ENCODE measurements around the gene LSMEM2. TPM values are rescaled to one million over a fixed set of nuclear protein-coding genes. Genes with fewer than 3 reads are reported as not detected.

The LSMEM2 gene
- polyA plus RNA-seq, 2 of the 4 experiments (the other 2 are of a cell fraction): 0.09 TPM; not detected in 1

- Histone ChIP-seq H3K27ac (peak overlapping the region in 1 of 2 experiments; percentile 30; a peak in 1 of 6 replicates), H3K4me3 (no peak overlapping the region), H3K4me2 (no peak overlapping the region), H3K4me1 (peaks cover 56% of the 10 kb centered on the region), H3K9me3 (no peaks in the 10 kb centered on the region)
- DNase-seq (ENCODE audit: low read depth in 1 of 2, low spot score in 1 of 2) (no peak), ATAC-seq (no peak), FAIRE-seq (no peak)
- TF ChIP-seq CHD2 (IDR thresholded peaks at IDR 0.05; ENCODE audit: low read length, partially characterized antibody): no peak
- no peak for TF ChIP-seq FOSL2 (IDR thresholded peaks at IDR 0.05)
- TF ChIP-seq FOSL2 (CRISPR knock-in tag; IDR thresholded peaks at IDR 0.05): no peak
- TF ChIP-seq EP300 (IDR thresholded peaks at IDR 0.05): no peak
- TF ChIP-seq CHD4 (IDR thresholded peaks at IDR 0.05; ENCODE audit: borderline replicate concordance): no peak
- no peak for TF ChIP-seq PHF8 (IDR thresholded peaks at IDR 0.05; ENCODE audit: borderline replicate concordance, low read depth)
- TF ChIP-seq HOXA7 (CRISPR knock-in tag; IDR thresholded peaks at IDR 0.05): no peak
- TF ChIP-seq KDM5A (IDR thresholded peaks at IDR 0.05): no peak
- TF ChIP-seq HOXB5 (CRISPR knock-in tag; IDR thresholded peaks at IDR 0.05): no peak
- TF ChIP-seq E2F6 (IDR thresholded peaks at IDR 0.05; ENCODE audit: borderline replicate concordance, low read depth): no peak
- no peak for TF ChIP-seq HOXB13 (CRISPR knock-in tag; IDR thresholded peaks at IDR 0.05; ENCODE audit: low read depth)
- TF ChIP-seq SMC3 (IDR thresholded peaks at IDR 0.05): no peak
- no peak for TF ChIP-seq HES2 (IDR thresholded peaks at IDR 0.05)
- no peak for TF ChIP-seq MAFK (IDR thresholded peaks at IDR 0.05; ENCODE audit: partially characterized antibody)
- TF ChIP-seq RCOR1 (IDR thresholded peaks at IDR 0.05; ENCODE audit: low read depth, low read length): no peak
- no peak for TF ChIP-seq TFCP2L1 (CRISPR knock-in tag; IDR thresholded peaks at IDR 0.05)
- no peak for TF ChIP-seq RAD21 (conservative IDR thresholded peaks at IDR 0.05 in 1 of 2, IDR thresholded peaks at IDR 0.05 in 1 of 2)
- no peak for TF ChIP-seq SREBF2 (IDR thresholded peaks at IDR 0.05)
- TF ChIP-seq CBX2 (IDR thresholded peaks at IDR 0.05; ENCODE audit: borderline replicate concordance, low read depth): no peak
- TF ChIP-seq USF2 (IDR thresholded peaks at IDR 0.05): no peak
- no peak for TF ChIP-seq EHF (CRISPR knock-in tag; IDR thresholded peaks at IDR 0.05)
- CTCF ChIA-PET: interaction anchor here (1.1 to 8.1 kb wide), 5 partner anchors 11 to 69 kb away, joined by 4 to 67 read pairs (median 7); no protein-coding TSS in a partner anchor
- POLR2A ChIA-PET: interaction anchor here (0.6 to 1.5 kb wide), 2 partner anchors 9 to 37 kb away, joined by 3 to 4 read pairs; partner anchors contain the start of genes HYAL3 and NAA80
- WGBS (ENCODE audit: missing lambda C conversion rate): 97% methylated on average over 7 of the region's 7 CpGs
Measured at GRCh38 chr3:50262778-50263177, 16.1 kb upstream of the LSMEM2 start.

GRCh38 chr3:50263478-50264382 is 15.2 kb upstream of the LSMEM2 start:
- H3K27ac ChIP-seq: peak overlapping the region; percentile 71 to 94
- FAIRE-seq: no peak
- ATAC-seq: no peak
- no peak for DNase-seq (ENCODE audit: low read depth in 1 of 2, low spot score in 1 of 2)
- H3K9me3 ChIP-seq: no peaks in the 10 kb centered on the region
- peak overlapping the region; percentile 68 for H3K4me2 ChIP-seq
- ChIA-PET POLR2A (interaction anchor here (0.5 to 1.7 kb wide), 5 partner anchors 8 to 297 kb away, joined by 3 to 6 read pairs (median 3); partner anchors contain the start of genes HYAL3, IFRD2 and NAA80), CTCF (interaction anchor here (0.6 to 8.1 kb wide), 11 partner anchors 11 to 70 kb away, joined by 3 to 67 read pairs (median 5); no protein-coding TSS in a partner anchor)
- H3K4me3 ChIP-seq: no peak overlapping the region
- WGBS (ENCODE audit: missing lambda C conversion rate): 52% methylated on average over 6 of the region's 6 CpGs
- no peak for TF ChIP-seq MAZ (IDR thresholded peaks at IDR 0.05; ENCODE audit: borderline replicate concordance, low read depth, low read length)
- no peak for TF ChIP-seq FOSL2 (IDR thresholded peaks at IDR 0.05)
- peak; percentile 30; the same call in 1 of the 2 replicates for TF ChIP-seq FOSL2 (CRISPR knock-in tag; IDR thresholded peaks at IDR 0.05)
- TF ChIP-seq HOXB13 (CRISPR knock-in tag; IDR thresholded peaks at IDR 0.05; ENCODE audit: low read depth): no peak
- no peak for TF ChIP-seq PHF8 (IDR thresholded peaks at IDR 0.05; ENCODE audit: borderline replicate concordance, low read depth)
- H3K4me1 ChIP-seq: peaks cover 65% of the 10 kb centered on the region

Measured in A549 (cell line).